Astrocyte (in vitro differentiated cells and primary cell): Measurements from ENCODE around the gene CKAP5.

Experiments used
- EZH2 ChIP-seq: IDR thresholded peaks from 2 replicates; pipeline ENCODE4 v1.6.1; 2012; ENCODE audit warnings: mild to moderate bottlenecking, low read length, inconsistent platforms; ENCODE audit not compliant: insufficient read depth
- TF ChIP-seq, protein P1 (sequence below): IDR thresholded peaks from 2 replicates; pipeline ENCODE4 v1.5.1; 2011; ENCODE audit warnings: low read depth, mild to moderate bottlenecking, inconsistent platforms, low read length, moderate library complexity; ENCODE audit not compliant: insufficient read depth

DNA sequence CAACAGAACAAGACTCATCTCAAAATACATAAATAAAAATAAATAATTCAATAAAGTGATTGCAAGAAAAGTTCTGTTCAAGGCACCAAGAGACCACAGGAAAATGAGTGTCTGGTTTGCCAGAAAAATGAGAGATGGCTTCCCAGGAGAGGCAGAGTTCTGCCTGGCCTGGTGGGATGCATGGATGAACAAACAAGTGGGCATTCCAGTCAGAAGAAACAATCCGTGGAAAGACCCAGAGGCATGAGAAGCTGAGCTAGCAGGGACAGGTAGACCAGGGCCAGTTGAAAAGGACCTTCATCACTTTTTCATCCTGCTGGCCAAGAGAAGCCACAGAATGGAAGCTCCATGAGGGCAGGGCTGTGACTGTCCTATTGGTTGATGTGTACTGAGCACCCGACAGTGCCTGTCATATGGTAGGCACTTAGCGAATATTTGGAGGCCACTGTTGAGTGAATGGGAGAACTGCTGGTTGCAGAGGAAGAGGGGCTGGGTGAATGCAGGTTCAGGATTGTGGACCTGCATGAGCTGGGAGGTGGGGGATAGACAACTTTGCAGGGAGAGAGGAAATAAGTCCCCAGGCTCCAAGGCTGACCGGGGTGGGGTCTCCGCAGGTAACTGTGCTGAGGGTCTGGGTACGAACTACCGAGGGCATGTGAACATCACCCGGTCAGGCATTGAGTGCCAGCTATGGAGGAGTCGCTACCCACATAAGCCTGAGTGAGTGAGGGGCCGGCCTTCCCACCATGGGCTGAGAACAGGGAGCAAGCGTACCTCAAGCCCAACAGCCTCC lies 123.3 kb downstream of the CKAP5 start:
- TF ChIP-seq, protein P1, sequence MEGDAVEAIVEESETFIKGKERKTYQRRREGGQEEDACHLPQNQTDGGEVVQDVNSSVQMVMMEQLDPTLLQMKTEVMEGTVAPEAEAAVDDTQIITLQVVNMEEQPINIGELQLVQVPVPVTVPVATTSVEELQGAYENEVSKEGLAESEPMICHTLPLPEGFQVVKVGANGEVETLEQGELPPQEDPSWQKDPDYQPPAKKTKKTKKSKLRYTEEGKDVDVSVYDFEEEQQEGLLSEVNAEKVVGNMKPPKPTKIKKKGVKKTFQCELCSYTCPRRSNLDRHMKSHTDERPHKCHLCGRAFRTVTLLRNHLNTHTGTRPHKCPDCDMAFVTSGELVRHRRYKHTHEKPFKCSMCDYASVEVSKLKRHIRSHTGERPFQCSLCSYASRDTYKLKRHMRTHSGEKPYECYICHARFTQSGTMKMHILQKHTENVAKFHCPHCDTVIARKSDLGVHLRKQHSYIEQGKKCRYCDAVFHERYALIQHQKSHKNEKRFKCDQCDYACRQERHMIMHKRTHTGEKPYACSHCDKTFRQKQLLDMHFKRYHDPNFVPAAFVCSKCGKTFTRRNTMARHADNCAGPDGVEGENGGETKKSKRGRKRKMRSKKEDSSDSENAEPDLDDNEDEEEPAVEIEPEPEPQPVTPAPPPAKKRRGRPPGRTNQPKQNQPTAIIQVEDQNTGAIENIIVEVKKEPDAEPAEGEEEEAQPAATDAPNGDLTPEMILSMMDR: no peak
- no peak for TF ChIP-seq EZH2
